NCI-H1105 treated with DMSO at 0.1 percent for 48 hours (cell line): ENCODE data around the gene LRRTM4.

Experiments used
- DNase-seq: peaks from one replicate; lab custom pipeline; 2025; lab: John Stamatoyannopoulos, UW

LRRTM4 gene

GRCh38 chr2:76985387-76986136 is 536.6 kb downstream of the LRRTM4 start:
- DNase-seq: no peak

- no peak for DNase-seq
Observed at GRCh38 chr2:76984359-76984758, 537.8 kb downstream of the LRRTM4 start.

- DNase-seq: no peak
Observed at GRCh38 chr2:76980067-76980787, 541.9 kb downstream of the LRRTM4 start.

GRCh38 chr2:76977846-76978727 is 544.1 kb downstream of the LRRTM4 start:
- DNase-seq: no peak

GRCh38 chr2:76975752-76976151 is 546.4 kb downstream of the LRRTM4 start:
- DNase-seq: no peak

GRCh38 chr2:76973610-76974009 is 548.6 kb downstream of the LRRTM4 start:
- DNase-seq: no peak

GRCh38 chr2:76965772-76966171 is 556.4 kb downstream of the LRRTM4 start:
- no peak for DNase-seq

GRCh38 chr2:76958749-76959148 is 563.4 kb downstream of the LRRTM4 start:
- DNase-seq: no peak

GRCh38 chr2:76953733-76954347 is 568.3 kb downstream of the LRRTM4 start:
- DNase-seq: peak; percentile 67

- peak; percentile 5 for DNase-seq
Observed at GRCh38 chr2:76946631-76947145, 575.5 kb downstream of the LRRTM4 start.

- no peak for DNase-seq
Observed at GRCh38 chr2:76940559-76940958, 581.6 kb downstream of the LRRTM4 start.

GRCh38 chr2:76938153-76938552 is 584.0 kb downstream of the LRRTM4 start:
- no peak for DNase-seq

- no peak for DNase-seq
Observed at GRCh38 chr2:76932550-76932949, 589.6 kb downstream of the LRRTM4 start.

- DNase-seq: no peak
Observed at GRCh38 chr2:76930056-76930744, 592.0 kb downstream of the LRRTM4 start.

- DNase-seq: no peak
Observed at GRCh38 chr2:76928026-76928425, 594.1 kb downstream of the LRRTM4 start.

- DNase-seq: no peak
Observed at GRCh38 chr2:76921006-76921405, 601.2 kb downstream of the LRRTM4 start.

GRCh38 chr2:76895469-76895868 is 626.7 kb downstream of the LRRTM4 start:
- no peak for DNase-seq

- no peak for DNase-seq
Observed at GRCh38 chr2:76870581-76870980, 651.6 kb downstream of the LRRTM4 start.

GRCh38 chr2:76870011-76870410 is 652.2 kb downstream of the LRRTM4 start:
- peak; percentile 11 for DNase-seq

GRCh38 chr2:76867854-76868253 is 654.3 kb downstream of the LRRTM4 start:
- DNase-seq: no peak

- DNase-seq: no peak
Observed at GRCh38 chr2:76866464-76866863, 655.7 kb downstream of the LRRTM4 start.
